Right renal pelvis (tissue), 4 donors: ENCODE measurements around the gene POU2AF3. TPM values are rescaled to one million over a fixed set of nuclear protein-coding genes. Genes with fewer than 3 reads are reported as not detected.
"Not testable (repeated sequence)": the region's sequence is repeated elsewhere in the genome, so short reads cannot be mapped to it uniquely, and the experiment has no call there.

Experiments used
- DNase-seq, 4 donors: peaks; one replicate each; pipeline ENCODE4 v3.0.0-alpha.2; 2013; ENCODE audit warnings: low read depth in 4 of 4, low spot score in 3 of 4, missing footprints in 1 of 4
- polyA plus RNA-seq, 4 donors: library from polyadenylated mRNA; unstranded; fragments of 120-200 nt; gene quantifications; one replicate each; pipeline ENCODE4 v1.2.1, GENCODE V29; 2013; ENCODE audit not compliant: insufficient read length in 4 of 4

The POU2AF3 gene
- polyA plus RNA-seq, 4 donors = 6.8 to 12.1 (median 8.7) TPM

DNA sequence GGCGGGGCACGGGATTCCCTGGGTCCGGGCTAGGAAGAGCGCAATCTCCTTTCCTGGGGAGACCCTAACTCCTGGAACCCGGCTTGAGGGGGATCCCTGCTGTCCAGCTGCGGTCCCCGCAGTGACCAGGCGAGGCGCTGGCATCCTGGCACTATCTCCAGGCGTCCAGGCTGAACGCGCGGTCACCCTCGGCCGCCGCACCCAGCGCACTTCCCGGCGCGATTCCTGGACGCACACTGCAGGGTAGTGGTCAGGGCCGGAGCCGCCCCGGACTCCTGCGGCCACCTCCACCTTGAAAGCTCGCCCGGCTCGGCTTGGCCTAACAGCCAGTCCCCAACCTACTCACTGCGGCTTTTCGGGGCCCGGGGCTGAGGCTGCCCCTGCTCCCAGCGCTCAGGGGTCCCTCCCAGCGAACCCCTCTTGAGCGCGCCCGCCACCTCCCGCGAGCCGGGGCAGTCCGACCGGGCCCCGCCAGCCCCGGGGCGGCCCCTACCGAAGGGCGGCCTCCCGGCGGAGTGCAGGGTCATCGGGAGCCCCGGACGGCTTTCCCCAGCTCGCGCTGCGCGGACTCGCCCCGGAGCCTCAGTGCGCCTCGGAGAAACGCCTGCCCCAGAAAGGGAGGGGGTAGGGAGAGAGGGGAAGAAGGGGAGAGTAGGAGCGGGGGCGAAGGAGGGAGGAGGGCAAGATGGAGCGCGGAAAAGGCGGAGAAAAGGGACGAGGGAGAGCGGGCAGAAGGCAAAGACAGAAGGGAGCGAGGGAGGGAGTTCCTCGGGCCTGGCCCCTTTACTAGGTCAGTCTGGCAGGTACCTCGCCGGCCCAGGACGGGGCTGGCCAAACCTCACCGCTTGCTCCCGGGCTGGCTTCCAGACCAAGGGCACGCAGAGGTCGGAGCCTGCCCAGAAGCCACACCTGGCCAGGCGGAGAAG is 1.0 kb downstream of the POU2AF3 start:
- peak in 3 of 4 donors; percentile 45 to 67 (median 50) for DNase-seq

- DNase-seq = no peak
These were observed 2.2 kb downstream of the POU2AF3 start for GRCh38 chr11:111300569-111300968.

- DNase-seq = no peak
These were observed 2.9 kb downstream of the POU2AF3 start for GRCh38 chr11:111301004-111301841.

DNA sequence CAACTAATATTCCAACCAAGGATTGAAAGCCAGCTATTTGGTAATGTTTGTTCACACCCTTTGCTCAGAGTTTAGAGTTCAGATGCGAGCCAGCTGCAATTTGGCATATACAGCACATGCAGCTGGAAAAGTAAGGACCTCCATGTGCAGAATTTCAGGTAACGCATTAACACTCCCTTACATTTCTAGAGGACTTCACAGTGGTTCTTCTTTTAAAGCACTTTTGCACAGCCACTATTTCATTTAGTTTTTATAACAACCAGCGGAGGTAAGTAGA is 3.4 kb downstream of the POU2AF3 start:
- DNase-seq = no peak

DNA sequence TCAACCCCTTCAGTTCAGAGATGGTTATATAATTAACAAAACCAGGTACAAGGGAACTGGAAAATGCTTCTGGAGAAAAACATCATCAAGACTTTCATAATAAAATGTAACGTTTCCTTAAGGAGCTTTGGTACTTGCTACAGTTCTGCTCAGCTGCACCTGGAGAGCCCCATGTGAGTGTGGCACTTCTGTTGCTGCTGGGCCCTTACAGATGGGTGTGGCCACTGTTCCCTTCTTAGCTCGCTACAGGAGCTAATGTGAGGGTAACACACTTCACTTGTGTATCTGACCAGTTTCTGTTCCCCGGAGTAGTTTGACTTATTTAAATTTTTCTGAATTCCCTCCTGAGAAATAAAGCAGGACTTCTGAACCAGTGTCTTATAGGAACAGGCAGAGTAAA is 4.0 kb downstream of the POU2AF3 start:
- no peak for DNase-seq

DNA sequence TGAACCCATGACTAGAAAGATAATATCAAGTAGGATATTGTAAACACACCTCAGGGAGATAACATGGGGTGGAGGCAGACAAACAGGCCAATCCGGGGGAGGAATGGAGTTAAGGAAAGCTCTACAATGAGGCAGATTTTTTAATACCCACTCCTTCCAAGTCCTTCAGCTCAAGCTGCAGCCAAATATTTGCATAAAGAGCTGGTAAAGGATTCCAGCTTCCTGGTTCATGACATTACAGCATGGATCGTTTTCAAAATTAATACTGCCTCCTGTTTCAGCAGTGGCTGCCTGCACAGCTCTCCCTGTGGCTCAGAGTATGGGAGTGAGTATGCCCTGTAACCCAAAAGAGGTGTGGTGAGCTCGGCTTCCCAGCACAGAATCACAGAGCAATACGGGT is 5.1 kb downstream of the POU2AF3 start:
- no peak for DNase-seq

- no peak for DNase-seq
These were observed 6.9 kb downstream of the POU2AF3 start for GRCh38 chr11:111305162-111305802.

DNA sequence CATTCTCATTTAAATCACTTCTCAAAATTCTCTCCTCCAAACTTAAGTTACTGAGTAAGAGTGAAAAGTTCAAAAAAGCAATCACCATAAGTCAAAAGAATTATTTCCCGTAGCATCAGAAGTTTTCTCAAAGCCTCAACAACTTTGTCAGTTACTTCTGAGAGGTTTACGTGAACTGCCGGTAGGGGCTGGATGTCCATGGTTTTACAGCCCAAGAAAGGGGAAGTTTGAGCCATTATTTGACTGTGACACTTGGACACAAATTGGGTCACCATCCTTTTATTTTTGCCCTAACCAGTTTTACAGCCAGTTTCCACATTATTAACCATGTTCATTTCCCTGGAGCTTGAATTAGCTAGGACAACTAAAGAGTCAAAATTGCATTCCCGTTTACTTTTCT is 7.5 kb downstream of the POU2AF3 start:
- no peak for DNase-seq

- DNase-seq = no peak
These were observed 8.0 kb downstream of the POU2AF3 start for GRCh38 chr11:111306321-111306720.

DNA sequence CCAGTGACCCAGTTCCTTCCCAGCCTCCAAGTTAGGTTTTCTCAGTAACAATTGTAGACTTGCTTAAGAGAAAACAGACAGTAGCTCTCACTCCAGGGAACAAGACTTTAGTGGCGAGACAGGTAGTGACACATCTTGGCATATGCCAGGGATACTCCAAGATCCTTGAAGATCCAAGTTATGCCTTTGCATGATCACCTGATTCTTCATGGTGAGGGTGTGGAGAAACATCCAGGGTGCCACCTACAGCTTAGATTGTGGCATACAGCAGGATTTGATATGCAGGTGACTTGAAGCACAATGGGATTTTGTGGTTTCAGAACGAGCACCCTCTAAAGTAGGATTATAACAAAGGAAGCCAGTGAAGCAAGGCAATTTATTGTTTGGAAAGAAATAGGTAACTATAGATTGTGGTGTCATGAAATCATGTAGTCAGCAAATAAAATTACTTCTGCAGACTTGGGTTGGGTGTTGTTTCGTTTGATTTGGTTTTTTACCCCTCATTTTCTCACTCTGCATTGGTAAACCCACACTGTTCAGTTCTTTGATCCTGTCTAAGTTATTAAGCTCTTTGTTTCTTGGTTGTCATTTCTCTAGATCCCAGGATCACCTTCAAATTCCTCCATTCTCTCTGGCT is 9.2 kb downstream of the POU2AF3 start:
- DNase-seq = no peak

- DNase-seq = no peak
These were observed 9.8 kb downstream of the POU2AF3 start for GRCh38 chr11:111308140-111308539.

GRCh38 chr11:111309215-111309915 is 11.0 kb downstream of the POU2AF3 start:
- no peak for DNase-seq

DNA sequence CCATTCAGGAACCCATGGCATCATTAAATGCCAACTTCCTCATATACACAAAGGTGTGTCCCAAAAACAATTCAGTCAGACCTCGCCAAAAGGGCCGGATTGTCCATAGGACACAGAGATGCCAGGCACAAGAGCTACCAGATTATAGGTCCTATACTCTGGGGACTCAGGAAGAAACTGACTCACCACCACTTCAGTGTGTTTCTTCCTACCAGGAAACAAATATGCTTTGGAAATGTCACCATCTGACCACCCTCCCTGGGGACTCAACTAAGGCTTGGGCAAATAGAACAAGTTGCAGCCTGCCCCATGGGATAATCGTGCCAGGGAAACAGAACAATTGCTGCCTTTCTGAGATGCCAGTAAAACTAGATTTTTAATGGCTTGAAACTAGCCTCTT is 11.7 kb downstream of the POU2AF3 start:
- no peak for DNase-seq

DNA sequence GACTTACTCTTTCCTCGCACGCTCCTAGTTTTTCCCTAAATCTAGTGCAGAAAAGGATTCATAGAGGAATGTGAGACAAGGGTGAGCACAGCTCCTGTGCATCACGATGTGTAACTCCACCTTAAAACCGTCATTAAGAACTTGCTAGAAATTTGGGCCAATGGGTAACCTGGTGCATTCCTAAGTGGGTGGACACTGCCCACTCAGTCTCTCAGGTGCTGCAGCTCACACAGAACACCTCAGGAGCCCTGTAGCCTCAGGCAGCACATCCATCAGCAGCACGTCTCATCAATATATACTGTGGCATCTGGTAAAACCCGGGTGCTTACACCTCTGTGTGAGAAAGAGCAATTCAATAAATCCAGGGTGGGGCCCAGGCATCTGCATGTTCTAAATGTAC is 12.4 kb downstream of the POU2AF3 start:
- DNase-seq = no peak

- no peak for DNase-seq
These were observed 13.7 kb downstream of the POU2AF3 start for GRCh38 chr11:111312076-111312475.

DNA sequence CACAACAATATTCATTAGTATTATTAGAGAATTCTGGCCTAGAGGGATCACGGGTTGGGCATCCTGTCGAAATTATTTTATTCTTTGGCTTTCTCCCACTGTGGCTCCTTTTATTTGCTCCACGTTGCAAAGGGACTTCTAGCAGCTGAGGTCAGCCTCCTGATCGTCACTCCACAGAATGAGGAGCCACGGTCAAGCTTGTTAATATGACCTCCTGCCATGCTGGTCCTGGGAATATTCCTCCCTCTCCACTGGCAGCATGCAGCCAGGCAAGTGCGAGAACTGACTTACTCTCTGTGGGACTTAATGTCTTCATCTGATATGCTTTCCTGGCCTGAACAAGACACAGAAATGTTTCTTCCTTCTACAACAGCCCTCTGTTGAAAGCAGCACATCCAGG is 20.9 kb downstream of the POU2AF3 start:
- DNase-seq = no peak

- DNase-seq = not testable (repeated sequence)
These were observed 21.9 kb downstream of the POU2AF3 start for GRCh38 chr11:111320199-111320598.

DNA sequence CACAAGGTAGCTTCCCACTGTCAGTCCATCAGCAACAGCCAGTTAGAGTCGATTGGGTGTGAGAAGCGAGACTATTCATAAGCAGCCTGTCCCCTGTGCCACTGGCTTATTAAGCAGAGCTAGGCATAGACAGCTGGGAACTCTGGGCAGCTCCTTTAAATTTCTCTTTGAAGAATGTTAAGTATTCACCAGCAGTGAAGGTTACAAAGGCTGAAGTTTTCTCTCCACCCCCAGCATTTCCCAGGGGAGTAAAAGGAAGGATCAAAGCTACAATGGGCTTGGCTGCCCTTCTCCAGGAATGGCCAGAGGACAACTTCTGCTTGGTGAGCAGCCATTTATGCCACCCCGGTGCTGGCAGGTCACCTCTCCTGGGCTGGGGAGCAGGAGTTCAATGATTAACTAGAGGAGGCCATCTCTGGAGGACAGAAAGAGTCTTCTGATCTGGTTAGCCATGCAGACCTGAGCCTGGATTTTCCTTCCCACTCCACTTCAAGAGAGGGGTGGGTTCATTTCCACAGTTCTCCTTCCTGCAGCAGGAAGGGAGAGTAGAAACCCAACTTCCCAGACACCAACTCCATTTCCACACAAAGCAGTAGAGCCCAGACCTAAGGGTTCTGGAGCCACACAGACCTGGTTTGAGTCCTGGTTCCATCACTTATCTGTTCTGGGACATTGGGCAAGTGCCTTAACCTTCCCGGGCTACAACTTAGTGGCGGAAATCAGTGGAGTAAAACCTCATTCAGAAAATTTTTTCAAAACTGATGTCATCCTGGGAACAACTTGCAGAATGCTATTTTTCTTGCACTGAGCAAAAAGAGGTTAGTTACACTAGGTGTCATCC is 22.6 kb downstream of the POU2AF3 start:
- no peak for DNase-seq

GRCh38 chr11:111322534-111322933 is 24.2 kb downstream of the POU2AF3 start:
- no peak for DNase-seq
